ENCODE measurements around the gene TEX264.

DNA sequence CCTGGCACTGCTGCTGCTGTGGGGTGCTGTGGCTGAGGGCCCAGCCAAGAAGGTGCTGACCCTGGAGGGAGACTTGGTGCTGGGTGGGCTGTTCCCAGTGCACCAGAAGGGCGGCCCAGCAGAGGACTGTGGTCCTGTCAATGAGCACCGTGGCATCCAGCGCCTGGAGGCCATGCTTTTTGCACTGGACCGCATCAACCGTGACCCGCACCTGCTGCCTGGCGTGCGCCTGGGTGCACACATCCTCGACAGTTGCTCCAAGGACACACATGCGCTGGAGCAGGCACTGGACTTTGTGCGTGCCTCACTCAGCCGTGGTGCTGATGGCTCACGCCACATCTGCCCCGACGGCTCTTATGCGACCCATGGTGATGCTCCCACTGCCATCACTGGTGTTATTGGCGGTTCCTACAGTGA, 38.0 kb downstream of the TEX264 start:
- TF ChIP-seq BACH2 (CRISPR knock-in tag; IDR thresholded peaks at IDR 0.05; ENCODE audit: borderline replicate concordance) (no peak), SNAI2 (CRISPR knock-in tag; IDR thresholded peaks at IDR 0.05) (no peak), TCF4 (CRISPR knock-in tag; IDR thresholded peaks at IDR 0.05; ENCODE audit: borderline replicate concordance) (no peak), ESRRG (CRISPR knock-in tag; IDR thresholded peaks at IDR 0.05) (no peak), ZC3H10 (CRISPR knock-in tag; IDR thresholded peaks at IDR 0.05) (no peak), ZNF70 (CRISPR knock-in tag; IDR thresholded peaks at IDR 0.05) (no peak), TOX (CRISPR knock-in tag; IDR thresholded peaks at IDR 0.05; ENCODE audit: borderline replicate concordance) (no peak)
- TF ChIP-seq, protein P1, sequence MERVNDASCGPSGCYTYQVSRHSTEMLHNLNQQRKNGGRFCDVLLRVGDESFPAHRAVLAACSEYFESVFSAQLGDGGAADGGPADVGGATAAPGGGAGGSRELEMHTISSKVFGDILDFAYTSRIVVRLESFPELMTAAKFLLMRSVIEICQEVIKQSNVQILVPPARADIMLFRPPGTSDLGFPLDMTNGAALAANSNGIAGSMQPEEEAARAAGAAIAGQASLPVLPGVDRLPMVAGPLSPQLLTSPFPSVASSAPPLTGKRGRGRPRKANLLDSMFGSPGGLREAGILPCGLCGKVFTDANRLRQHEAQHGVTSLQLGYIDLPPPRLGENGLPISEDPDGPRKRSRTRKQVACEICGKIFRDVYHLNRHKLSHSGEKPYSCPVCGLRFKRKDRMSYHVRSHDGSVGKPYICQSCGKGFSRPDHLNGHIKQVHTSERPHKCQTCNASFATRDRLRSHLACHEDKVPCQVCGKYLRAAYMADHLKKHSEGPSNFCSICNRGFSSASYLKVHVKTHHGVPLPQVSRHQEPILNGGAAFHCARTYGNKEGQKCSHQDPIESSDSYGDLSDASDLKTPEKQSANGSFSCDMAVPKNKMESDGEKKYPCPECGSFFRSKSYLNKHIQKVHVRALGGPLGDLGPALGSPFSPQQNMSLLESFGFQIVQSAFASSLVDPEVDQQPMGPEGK (CRISPR knock-in tag; IDR thresholded peaks at IDR 0.05; ENCODE audit: borderline replicate concordance), result no peak
- TF ChIP-seq, protein P2, sequence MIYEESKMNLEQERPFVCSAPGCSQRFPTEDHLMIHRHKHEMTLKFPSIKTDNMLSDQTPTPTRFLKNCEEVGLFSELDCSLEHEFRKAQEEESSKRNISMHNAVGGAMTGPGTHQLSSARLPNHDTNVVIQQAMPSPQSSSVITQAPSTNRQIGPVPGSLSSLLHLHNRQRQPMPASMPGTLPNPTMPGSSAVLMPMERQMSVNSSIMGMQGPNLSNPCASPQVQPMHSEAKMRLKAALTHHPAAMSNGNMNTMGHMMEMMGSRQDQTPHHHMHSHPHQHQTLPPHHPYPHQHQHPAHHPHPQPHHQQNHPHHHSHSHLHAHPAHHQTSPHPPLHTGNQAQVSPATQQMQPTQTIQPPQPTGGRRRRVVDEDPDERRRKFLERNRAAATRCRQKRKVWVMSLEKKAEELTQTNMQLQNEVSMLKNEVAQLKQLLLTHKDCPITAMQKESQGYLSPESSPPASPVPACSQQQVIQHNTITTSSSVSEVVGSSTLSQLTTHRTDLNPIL (CRISPR knock-in tag; IDR thresholded peaks at IDR 0.05; ENCODE audit: low read depth), result no peak
- TF ChIP-seq, protein P3, sequence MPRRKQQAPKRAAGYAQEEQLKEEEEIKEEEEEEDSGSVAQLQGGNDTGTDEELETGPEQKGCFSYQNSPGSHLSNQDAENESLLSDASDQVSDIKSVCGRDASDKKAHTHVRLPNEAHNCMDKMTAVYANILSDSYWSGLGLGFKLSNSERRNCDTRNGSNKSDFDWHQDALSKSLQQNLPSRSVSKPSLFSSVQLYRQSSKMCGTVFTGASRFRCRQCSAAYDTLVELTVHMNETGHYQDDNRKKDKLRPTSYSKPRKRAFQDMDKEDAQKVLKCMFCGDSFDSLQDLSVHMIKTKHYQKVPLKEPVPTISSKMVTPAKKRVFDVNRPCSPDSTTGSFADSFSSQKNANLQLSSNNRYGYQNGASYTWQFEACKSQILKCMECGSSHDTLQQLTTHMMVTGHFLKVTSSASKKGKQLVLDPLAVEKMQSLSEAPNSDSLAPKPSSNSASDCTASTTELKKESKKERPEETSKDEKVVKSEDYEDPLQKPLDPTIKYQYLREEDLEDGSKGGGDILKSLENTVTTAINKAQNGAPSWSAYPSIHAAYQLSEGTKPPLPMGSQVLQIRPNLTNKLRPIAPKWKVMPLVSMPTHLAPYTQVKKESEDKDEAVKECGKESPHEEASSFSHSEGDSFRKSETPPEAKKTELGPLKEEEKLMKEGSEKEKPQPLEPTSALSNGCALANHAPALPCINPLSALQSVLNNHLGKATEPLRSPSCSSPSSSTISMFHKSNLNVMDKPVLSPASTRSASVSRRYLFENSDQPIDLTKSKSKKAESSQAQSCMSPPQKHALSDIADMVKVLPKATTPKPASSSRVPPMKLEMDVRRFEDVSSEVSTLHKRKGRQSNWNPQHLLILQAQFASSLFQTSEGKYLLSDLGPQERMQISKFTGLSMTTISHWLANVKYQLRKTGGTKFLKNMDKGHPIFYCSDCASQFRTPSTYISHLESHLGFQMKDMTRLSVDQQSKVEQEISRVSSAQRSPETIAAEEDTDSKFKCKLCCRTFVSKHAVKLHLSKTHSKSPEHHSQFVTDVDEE (CRISPR knock-in tag; IDR thresholded peaks at IDR 0.05), result no peak

Data from SK-N-SH treated with all-trans-retinoic acid at 6 μM for 48 hours (cell line).